Skeletal muscle tissue (tissue), 4 donors: ENCODE data around the gene IGSF21. TPM values are rescaled to one million over a fixed set of nuclear protein-coding genes. Genes with fewer than 3 reads are reported as not detected.

Experiments used
- H3K27ac ChIP-seq: one replicate; pipeline ENCODE4 v1.7.0; 2013; ENCODE audit warnings: mild to moderate bottlenecking, low read depth, low read length, inconsistent platforms
- H3K27me3 ChIP-seq, 3 donors: one replicate each; pipeline ENCODE4 v1.7.0; 2013; ENCODE audit warnings: low read length in 3 of 3; ENCODE audit not compliant: control insufficient read depth in 3 of 3, insufficient read depth in 3 of 3
- H3K36me3 ChIP-seq, 3 donors: one replicate each; pipeline ENCODE4 v1.7.0; 2013; ENCODE audit warnings: low read length in 3 of 3; ENCODE audit not compliant: control insufficient read depth in 3 of 3, insufficient read depth in 3 of 3
- H3K4me1 ChIP-seq, 3 donors: one replicate each; pipeline ENCODE4 v1.7.0; 2013; ENCODE audit warnings: low read length in 3 of 3, mild to moderate bottlenecking in 3 of 3; ENCODE audit not compliant: control insufficient read depth in 3 of 3, insufficient read depth in 3 of 3
- H3K4me3 ChIP-seq, 3 donors: one replicate each; pipeline ENCODE4 v1.7.0; 2013; ENCODE audit warnings: low read length in 3 of 3
- H3K9ac ChIP-seq, 3 donors: one replicate each; pipeline ENCODE4 v1.7.0; 2013; ENCODE audit warnings: low read length in 3 of 3, mild to moderate bottlenecking in 3 of 3, moderate library complexity in 2 of 3, low read depth in 1 of 3
- H3K9me3 ChIP-seq, 3 donors: one replicate each; pipeline ENCODE4 v1.7.0; 2013; ENCODE audit warnings: low read length in 3 of 3; ENCODE audit not compliant: control insufficient read depth in 3 of 3
- total RNA-seq: library from RNA; depleted of rRNA; stranded (reverse); fragments of >200 nt; gene quantifications from one replicate; pipeline ENCODE4 v1.2.3, GENCODE V29; 2014
- donor health status: Osteomylitis.

Gene IGSF21
- total RNA-seq, 1 donor from 2014 or later, result not detected

DNA sequence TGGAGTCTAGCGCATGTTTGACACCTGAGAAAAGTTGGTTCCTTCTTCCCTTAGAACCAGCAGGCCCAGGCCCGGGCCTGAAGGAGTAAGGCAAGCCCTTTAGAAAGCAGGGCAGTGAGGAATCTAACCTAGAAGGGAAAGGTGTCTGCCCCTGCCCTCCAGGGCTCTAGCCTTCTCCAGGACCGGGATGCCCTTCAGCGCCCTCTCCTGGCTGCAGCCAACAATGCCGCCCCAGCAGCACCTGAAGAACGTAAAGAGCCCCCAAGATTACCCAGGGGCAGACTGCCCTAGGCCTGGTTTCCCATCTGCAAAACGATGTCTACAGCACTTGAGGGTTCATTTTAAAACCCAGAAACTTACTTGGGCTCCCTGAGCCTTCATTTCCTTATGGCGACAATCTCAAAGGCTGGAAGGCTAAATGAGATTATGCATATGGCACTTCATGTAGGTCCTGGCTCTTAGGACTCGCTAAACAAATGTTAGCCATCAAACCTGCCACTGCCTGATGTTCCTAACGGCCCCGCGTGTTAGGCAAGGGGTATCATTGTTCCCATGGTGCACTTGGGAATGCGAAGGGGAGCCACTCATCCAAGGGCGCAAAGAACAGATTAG lies 266.4 kb downstream of the IGSF21 start:
- Histone ChIP-seq H3K9me3 (peaks cover 0 to 2% (median 0%) of the 10 kb centered on the region in 3 donors), H3K27ac (no peak overlapping the region), H3K4me1 (no peaks in the 10 kb centered on the region), H3K27me3 (peaks cover 7 to 32% (median 10%) of the 10 kb centered on the region in 3 donors), H3K9ac (no peak overlapping the region), H3K36me3 (no peaks in the 10 kb centered on the region), H3K4me3 (no peak overlapping the region)

DNA sequence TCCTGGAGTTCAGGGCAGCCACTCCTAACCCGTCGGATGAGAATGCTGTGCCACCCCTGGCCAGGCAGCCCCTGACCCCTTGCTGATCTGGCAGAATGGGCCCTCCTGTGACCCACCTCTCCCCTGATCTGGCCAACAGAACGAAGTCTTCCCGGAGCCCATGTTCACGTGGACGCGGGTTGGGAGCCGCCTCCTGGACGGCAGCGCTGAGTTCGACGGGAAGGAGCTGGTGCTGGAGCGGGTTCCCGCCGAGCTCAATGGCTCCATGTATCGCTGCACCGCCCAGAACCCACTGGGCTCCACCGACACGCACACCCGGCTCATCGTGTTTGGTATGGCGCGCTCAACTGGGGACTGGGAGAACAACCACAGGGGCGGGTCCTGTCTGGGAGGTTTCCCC lies 269.1 kb downstream of the IGSF21 start:
- no peak overlapping the region for H3K27ac ChIP-seq
- H3K9me3 ChIP-seq, result peaks cover 0 to 2% (median 0%) of the 10 kb centered on the region in 3 donors
- no peaks in the 10 kb centered on the region for H3K4me1 ChIP-seq
- peaks cover 7 to 33% (median 12%) of the 10 kb centered on the region in 3 donors for H3K27me3 ChIP-seq
- no peaks in the 10 kb centered on the region for H3K36me3 ChIP-seq
- no peak overlapping the region for H3K4me3 ChIP-seq
- no peak overlapping the region for H3K9ac ChIP-seq

DNA sequence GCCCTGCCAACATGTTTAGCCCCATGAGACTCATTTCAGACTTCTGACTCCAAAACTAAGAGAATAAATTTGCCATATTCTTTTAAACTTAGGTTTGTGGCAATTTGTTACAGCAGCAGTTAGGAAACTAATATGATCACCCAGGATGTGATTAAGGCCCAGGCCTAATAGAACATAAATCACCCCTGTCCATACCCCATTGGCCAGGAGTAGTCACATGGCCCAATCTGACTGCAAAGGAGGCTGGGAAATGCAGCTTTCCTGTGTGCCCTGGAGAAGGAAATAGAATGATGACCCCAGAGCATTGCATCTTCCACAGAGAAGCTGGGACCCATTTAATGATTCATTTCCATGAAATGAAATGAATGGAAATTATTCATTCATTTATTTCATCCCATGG lies 272.7 kb downstream of the IGSF21 start:
- H3K27me3 ChIP-seq, result peaks cover 2 to 42% (median 19%) of the 10 kb centered on the region in 3 donors
- H3K27ac ChIP-seq, result no peak overlapping the region
- H3K4me3 ChIP-seq, result no peak overlapping the region
- peaks cover 0 to 2% (median 0%) of the 10 kb centered on the region in 3 donors for H3K4me1 ChIP-seq
- H3K9ac ChIP-seq, result no peak overlapping the region
- no peaks in the 10 kb centered on the region for H3K36me3 ChIP-seq
- H3K9me3 ChIP-seq, result peaks cover 0 to 2% (median 0%) of the 10 kb centered on the region in 3 donors

DNA sequence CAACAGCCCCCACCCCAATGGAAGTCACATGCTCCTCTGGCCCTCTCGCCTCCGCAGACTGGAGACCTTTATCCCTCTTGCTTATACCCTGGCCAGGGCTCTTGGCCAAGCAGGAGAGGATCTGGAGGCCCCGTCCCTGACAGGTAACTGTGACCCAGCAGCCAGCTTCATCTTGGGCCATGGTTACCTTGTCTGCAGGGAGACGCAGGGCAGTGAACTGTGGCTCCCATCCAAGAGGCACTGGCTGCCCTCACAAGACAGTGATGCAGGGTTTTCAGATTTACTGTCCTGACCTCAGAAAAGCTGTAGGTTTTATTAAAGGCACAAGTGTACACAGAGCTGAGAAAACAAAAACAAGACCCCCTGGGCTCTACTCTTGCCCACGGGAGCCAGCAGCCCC lies 276.5 kb downstream of the IGSF21 start:
- no peak overlapping the region for H3K4me3 ChIP-seq
- no peaks in the 10 kb centered on the region for H3K36me3 ChIP-seq
- H3K4me1 ChIP-seq, result peaks cover 0 to 3% (median 0%) of the 10 kb centered on the region in 3 donors
- no peaks in the 10 kb centered on the region for H3K9me3 ChIP-seq
- no peak overlapping the region for H3K27ac ChIP-seq
- no peak overlapping the region for H3K9ac ChIP-seq
- peaks cover 0 to 44% (median 30%) of the 10 kb centered on the region in 3 donors for H3K27me3 ChIP-seq

DNA sequence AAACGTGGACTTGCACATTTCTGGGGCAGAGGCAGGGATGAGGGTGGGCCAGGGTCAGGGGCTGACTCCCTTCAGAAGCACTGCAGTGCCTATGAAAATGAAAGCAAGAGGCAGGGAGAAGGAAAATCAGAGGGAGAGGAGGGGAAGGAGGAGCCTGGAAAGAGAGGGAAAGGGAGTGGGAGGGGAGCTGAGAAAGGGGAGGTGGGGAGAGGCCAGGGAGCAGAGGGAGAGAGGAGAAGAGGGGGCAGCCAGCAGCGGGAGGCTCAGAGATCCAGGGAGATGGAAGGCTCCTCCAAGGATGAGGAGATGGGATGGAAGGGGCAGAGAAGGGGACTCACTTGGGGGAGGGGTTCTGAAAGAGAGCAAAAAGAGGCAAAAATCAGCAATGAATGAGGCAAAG lies 276.9 kb downstream of the IGSF21 start:
- Histone ChIP-seq H3K36me3 (no peaks in the 10 kb centered on the region), H3K9me3 (no peaks in the 10 kb centered on the region), H3K9ac (no peak overlapping the region), H3K4me3 (no peak overlapping the region), H3K4me1 (peaks cover 0 to 3% (median 0%) of the 10 kb centered on the region in 3 donors), H3K27me3 (peaks cover 0 to 44% (median 27%) of the 10 kb centered on the region in 3 donors), H3K27ac (no peak overlapping the region)

DNA sequence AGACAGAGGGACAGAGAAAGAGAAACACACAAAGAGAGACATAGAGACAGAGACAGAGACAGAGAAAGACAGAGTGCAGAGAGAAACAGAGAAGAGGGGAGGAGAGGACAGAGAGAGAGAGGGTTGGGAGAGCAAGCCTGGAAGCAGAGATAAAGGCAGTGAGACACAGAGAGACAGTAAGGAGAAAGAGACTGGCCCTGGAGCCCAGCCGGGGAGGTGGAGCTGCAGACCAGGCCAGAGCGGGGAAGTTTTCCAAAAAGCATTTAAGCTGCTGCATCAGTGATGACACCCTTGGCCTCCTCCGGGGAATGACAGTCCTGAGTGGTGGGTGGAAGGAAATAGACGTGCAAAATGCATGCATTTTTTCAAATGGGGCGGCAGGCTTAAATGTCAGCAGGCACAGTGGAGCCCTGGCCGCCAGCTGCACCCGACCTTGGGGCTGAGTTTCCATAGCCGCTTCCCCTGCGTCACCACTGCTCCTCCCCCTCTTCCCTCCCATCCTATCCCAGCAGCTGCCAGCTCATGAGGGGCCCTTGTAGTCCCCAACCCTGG lies 277.7 kb downstream of the IGSF21 start:
- H3K9me3 ChIP-seq, result no peaks in the 10 kb centered on the region
- H3K36me3 ChIP-seq, result no peaks in the 10 kb centered on the region
- no peak overlapping the region for H3K27ac ChIP-seq
- peaks cover 0 to 47% (median 30%) of the 10 kb centered on the region in 3 donors for H3K27me3 ChIP-seq
- H3K9ac ChIP-seq, result no peak overlapping the region
- no peak overlapping the region for H3K4me3 ChIP-seq
- H3K4me1 ChIP-seq, result peaks cover 0 to 3% (median 0%) of the 10 kb centered on the region in 3 donors

DNA sequence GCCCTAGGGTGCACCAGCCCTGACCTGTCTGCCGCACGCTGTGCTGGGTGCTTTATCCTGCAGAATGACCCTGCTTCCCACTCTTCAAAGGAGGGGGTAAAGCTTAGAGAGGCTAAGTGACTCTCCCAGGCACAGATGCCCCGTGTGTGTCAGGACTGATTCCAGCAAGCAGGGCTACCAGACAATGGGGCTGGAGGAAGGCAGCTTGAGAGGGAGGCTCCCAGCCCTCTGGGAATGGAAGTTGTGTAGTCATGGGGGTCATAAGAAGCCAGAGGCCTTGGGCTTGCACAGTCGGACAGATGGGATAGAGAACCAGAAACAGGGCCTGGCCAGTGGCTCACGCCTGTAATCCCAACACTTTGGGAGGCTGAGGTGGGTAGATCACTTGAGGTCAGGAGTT lies 279.0 kb downstream of the IGSF21 start:
- Histone ChIP-seq H3K4me1 (peaks cover 0 to 3% (median 0%) of the 10 kb centered on the region in 3 donors), H3K9me3 (no peaks in the 10 kb centered on the region), H3K27me3 (peaks cover 0 to 52% (median 30%) of the 10 kb centered on the region in 3 donors), H3K27ac (no peak overlapping the region), H3K4me3 (no peak overlapping the region), H3K36me3 (no peaks in the 10 kb centered on the region), H3K9ac (no peak overlapping the region)

DNA sequence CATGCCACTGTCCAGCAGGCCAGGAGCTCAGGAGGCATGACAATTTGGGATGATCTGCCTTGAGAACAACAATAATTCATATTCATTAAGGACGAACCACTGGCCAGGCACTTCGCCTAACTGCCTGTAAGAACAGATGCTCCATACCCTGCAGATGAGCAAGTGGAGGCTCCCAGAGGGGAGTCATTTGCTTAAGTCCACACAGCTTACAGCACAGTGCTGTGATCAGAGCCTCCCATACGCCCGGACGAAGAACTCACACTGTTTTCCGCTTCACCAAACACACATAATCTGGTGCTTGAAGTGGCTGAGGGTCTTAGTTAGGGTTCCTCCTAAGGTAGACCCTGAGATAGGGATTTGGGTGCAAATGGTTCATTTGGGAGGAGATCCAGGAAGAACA lies 279.7 kb downstream of the IGSF21 start:
- no peaks in the 10 kb centered on the region for H3K9me3 ChIP-seq
- H3K27ac ChIP-seq, result no peak overlapping the region
- H3K4me1 ChIP-seq, result peaks cover 0 to 3% (median 0%) of the 10 kb centered on the region in 3 donors
- H3K9ac ChIP-seq, result no peak overlapping the region
- H3K27me3 ChIP-seq, result peaks cover 0 to 48% (median 30%) of the 10 kb centered on the region in 3 donors
- H3K36me3 ChIP-seq, result no peaks in the 10 kb centered on the region
- no peak overlapping the region for H3K4me3 ChIP-seq

DNA sequence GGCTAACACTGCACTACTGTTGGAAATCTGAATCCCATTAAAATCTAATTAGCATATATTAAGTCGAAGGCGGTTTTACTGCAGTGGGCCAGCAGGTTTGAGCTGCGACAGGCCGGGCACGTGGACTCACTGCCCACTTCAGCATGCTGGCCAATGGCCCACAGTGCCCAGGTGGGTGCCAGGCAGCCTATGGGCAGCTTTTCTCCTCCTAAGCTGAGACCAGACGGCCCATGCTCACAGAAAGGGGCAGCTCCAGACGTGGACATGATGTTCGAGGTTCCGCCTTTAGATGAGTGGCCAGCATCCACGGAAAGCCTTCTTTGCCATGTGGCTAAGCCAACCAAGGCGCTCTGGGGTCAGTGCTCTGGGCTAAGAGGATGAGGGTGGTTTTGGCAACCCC lies 283.4 kb downstream of the IGSF21 start:
- no peak overlapping the region for H3K4me3 ChIP-seq
- no peaks in the 10 kb centered on the region for H3K9me3 ChIP-seq
- H3K9ac ChIP-seq, result no peak overlapping the region
- H3K4me1 ChIP-seq, result no peaks in the 10 kb centered on the region
- H3K27me3 ChIP-seq, result peaks cover 2 to 38% (median 33%) of the 10 kb centered on the region in 3 donors
- H3K36me3 ChIP-seq, result no peaks in the 10 kb centered on the region
- H3K27ac ChIP-seq, result no peak overlapping the region

DNA sequence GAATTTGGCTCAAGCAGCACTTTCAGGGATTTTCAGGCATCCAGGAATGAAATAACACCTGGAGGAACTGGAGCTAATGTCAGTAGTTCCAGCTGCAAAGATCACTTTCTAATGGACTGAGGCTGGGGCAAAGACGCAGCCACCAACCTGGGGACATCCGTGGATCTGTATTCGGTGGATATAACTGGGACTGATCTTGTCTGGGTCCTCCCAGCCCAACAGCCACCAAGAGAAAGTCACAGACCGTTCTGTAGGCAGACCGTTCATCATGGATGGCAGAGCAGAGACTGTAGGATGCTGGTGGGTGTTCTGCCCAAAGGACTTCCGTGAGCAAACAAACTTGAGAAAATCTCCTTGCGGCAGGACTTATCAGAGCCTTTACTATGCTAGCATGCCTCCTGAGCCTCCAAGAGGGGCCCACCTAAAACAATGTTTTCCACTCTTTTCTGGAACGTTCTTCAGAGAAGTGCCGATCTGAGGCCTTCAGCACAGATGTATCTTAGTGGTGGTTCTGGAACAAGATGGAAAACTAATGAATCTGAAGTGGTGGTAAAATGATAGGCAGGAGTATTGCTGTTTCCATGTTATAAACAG lies 287.1 kb downstream of the IGSF21 start:
- H3K27ac ChIP-seq, result no peak overlapping the region
- H3K4me3 ChIP-seq, result no peak overlapping the region
- no peaks in the 10 kb centered on the region for H3K9me3 ChIP-seq
- H3K27me3 ChIP-seq, result peaks cover 17 to 50% (median 34%) of the 10 kb centered on the region in 3 donors
- H3K9ac ChIP-seq, result no peak overlapping the region
- H3K4me1 ChIP-seq, result no peaks in the 10 kb centered on the region
- no peaks in the 10 kb centered on the region for H3K36me3 ChIP-seq
